ENCODE results near the gene PCDHA10. TPM values are rescaled to one million over a fixed set of nuclear protein-coding genes. Genes with fewer than 3 reads are reported as not detected.

Gene PCDHA10
- total RNA-seq, 2 donors from 2014 or later, result 0.20 to 0.24 TPM

DNA sequence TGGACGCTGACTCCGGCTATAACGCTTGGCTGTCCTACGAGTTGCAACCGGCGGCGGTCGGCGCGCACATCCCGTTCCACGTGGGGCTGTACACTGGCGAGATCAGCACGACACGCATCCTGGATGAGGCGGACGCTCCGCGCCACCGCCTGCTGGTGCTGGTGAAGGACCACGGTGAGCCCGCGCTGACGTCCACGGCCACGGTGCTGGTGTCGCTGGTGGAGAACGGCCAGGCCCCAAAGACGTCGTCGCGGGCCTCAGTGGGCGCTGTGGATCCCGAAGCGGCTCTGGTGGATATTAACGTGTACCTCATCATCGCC is 21.5 kb downstream of the PCDHA10 start:
- ATAC-seq, result no peak
- intact Hi-C loops (cut with DNase I, micrococcal nuclease), result no loop called here

DNA sequence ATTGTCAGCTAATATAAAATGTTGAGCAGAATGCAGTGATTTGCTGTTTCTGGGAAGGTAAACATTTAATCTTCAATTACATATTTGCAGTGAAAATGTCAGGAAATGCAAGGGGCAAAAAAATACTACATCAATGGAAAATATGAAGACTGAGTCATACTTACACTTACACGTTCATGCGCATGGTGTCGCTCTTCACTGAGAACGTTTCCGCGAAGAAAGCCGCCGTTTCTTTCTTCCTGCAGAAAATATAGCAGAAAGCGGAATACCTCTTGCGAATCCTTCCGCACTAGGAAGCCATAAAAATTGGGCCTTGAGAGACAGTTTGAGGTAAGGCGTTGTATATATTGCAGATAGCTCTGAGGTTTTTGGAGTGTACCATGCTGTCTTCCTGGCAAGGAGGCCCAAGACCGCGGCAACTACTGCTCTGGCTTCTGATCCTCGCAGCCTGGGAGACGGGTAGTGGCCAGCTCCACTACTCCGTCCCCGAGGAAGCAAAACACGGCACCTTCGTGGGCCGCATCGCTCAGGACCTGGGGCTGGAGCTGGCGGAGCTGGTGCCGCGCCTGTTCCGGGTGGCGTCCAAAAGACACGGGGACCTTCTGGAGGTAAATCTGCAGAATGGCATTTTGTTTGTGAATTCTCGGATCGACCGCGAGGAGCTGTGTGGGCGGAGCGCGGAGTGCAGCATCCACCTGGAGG is 26.3 kb downstream of the PCDHA10 start, which contains the start of gene PCDHA13:
Gene PCDHA13 (plus strand): TSS at position 236 of the 702 bp plus-strand sequence. CDS start 145 bp downstream, at position 381.
- ATAC-seq (no peak), DNase-seq (no peak)
- intact Hi-C loops (cut with DNase I, micrococcal nuclease), result no loop called here

More for the DNA sequence above, 21.5 kb downstream of the PCDHA10 start:
- no peak for DNase-seq

DNA sequence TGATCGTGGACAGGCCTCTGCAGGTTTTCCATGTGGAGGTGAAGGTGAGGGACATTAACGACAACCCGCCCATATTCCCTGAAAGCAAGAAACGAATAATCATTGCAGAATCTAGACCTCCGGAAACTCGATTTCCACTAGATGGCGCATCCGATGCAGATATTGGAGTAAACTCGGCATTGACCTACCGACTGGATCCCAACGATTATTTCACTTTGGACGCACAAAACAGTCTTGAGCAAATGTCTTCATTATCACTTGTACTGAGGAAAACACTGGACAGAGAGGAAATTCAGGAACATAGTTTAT is 26.8 kb downstream of the PCDHA10 start:
- intact Hi-C loops (cut with DNase I, micrococcal nuclease), result no loop called here
- DNase-seq (no peak), ATAC-seq (no peak)

DNA sequence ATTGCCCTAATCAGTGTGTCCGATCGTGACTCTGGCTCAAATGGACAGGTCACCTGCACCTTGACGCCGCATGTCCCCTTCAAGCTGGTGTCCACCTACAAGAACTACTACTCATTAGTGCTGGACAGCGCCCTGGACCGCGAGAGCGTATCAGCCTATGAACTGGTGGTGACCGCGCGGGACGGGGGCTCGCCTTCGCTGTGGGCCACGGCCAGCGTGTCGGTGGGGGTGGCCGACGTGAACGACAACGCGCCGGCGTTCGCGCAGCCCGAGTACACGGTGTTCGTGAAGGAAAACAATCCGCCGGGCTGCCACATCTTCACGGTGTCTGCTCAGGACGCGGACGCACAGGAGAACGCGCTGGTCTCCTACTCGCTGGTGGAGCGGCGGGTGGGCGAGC is 27.7 kb downstream of the PCDHA10 start:
- DNase-seq (no peak), ATAC-seq (no peak)
- intact Hi-C loops (cut with DNase I, micrococcal nuclease), result no loop called here

DNA sequence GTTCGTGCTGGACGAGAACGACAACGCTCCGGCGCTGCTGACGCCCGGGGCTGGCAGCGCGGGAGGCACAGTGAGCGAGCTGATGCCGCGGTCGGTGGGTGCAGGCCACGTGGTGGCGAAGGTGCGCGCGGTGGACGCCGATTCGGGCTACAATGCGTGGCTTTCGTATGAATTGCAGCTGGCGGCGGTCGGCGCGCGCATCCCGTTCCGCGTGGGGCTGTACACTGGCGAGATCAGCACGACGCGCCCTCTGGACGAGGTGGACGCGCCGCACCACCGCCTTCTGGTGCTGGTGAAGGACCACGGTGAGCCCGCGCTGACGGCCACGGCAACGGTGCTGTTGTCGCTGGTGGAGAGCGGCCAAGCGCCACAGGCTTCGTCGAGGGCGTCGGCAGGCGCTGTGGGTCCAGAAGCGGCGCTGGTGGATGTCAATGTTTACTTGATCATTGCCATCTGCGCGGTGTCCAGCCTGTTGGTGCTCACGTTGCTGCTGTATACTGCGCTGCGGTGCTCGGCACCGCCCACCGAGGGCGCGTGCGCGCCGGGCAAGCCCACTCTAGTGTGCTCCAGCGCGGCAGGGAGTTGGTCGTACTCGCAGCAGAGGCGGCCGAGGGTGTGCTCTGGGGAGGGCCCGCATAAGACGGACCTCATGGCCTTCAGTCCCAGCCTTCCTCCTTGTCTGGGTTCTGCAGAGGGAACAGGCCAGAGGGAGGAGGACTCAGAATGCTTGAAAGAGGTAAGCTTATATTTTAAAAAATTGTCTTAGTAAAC is 28.4 kb downstream of the PCDHA10 start:
- intact Hi-C loops (cut with DNase I, micrococcal nuclease), result no loop called here
- no peak for ATAC-seq

DNA sequence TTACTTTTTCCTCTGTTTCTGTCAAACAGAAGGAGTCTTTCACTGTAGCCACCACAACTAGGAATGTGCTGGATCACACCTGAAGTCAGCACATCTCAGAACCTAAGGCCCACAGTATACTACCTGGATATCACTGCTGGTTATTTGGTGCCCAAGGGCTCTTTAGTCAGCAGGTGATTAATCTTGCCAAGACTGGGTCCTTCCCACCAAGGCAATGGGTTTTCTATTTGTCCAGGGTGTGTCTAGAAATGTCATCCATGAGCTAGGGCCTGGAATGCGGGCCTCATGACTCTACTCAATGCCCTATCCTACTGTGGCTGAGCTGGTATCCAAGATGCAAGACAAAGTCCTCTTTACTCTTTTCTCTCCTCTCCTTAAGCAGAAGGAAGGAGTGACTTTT is 60.6 kb downstream of the PCDHA10 start:
- intact Hi-C loops (cut with DNase I, micrococcal nuclease), result no loop called here
- no peak for DNase-seq
- no peak for ATAC-seq

More for the DNA sequence above, 28.4 kb downstream of the PCDHA10 start:
- no peak for DNase-seq

Other genes with a start within 250 kb of the PCDHA10 start
- 10 to 100 TPM; 35.5 to 65.7 TPM for gene CD14, start 222.7 kb upstream of the PCDHA10 start, total RNA-seq
- 10 to 100 TPM; 11.4 to 16.1 TPM for gene TMCO6, start 216.4 kb upstream of the PCDHA10 start, total RNA-seq
- 10 to 100 TPM; 88.1 to 89.3 TPM for gene NDUFA2, start 208.3 kb upstream of the PCDHA10 start, total RNA-seq
- 10 to 100 TPM; 60.4 to 77.4 TPM for gene IK, start 208.1 kb upstream of the PCDHA10 start, total RNA-seq
- 10 to 100 TPM; 38.2 to 46.3 TPM for gene WDR55, start 191.0 kb upstream of the PCDHA10 start, total RNA-seq
- gene DND1, start 182.3 kb upstream of the PCDHA10 start, total RNA-seq, result 1 to 10 TPM in 1 of 2 donors, under 1 TPM in 1; 0.78 to 1.0 TPM
- gene HARS1, start 164.5 kb upstream of the PCDHA10 start, total RNA-seq, result 10 to 100 TPM; 48.6 to 53.7 TPM
- gene HARS2, start 164.4 kb upstream of the PCDHA10 start, total RNA-seq, result 10 to 100 TPM; 37.6 to 38.9 TPM
- 10 to 100 TPM; 41.4 to 49.9 TPM for gene ZMAT2, start 155.4 kb upstream of the PCDHA10 start, total RNA-seq
- not detected for gene PCDHA1, start 69.8 kb upstream of the PCDHA10 start, total RNA-seq
- not detected for gene PCDHA2, start 61.0 kb upstream of the PCDHA10 start, total RNA-seq
- under 1 TPM; 0.06 to 0.28 TPM for gene PCDHA3, start 54.8 kb upstream of the PCDHA10 start, total RNA-seq
- gene PCDHA4, start 48.8 kb upstream of the PCDHA10 start, total RNA-seq, result 1 to 10 TPM in 1 of 2 donors, under 1 TPM in 1; 0.39 to 1.1 TPM
- gene PCDHA5, start 34.3 kb upstream of the PCDHA10 start, total RNA-seq, result under 1 TPM; 0.06 to 0.09 TPM
- under 1 TPM; 0.22 to 0.31 TPM for gene PCDHA6, start 27.9 kb upstream of the PCDHA10 start, total RNA-seq
- gene PCDHA7, start 21.6 kb upstream of the PCDHA10 start, total RNA-seq, result under 1 TPM; 0.17 to 0.27 TPM
- gene PCDHA8, start 14.7 kb upstream of the PCDHA10 start, total RNA-seq, result not detected
- under 1 TPM; 0.08 to 0.15 TPM for gene PCDHA9, start 7.5 kb upstream of the PCDHA10 start, total RNA-seq
- gene PCDHA11, start 13.1 kb downstream of the PCDHA10 start, total RNA-seq, result under 1 TPM; 0.08 to 0.09 TPM
- gene PCDHA12, start 19.4 kb downstream of the PCDHA10 start, total RNA-seq, result under 1 TPM; 0.08 to 0.18 TPM
- gene PCDHA13, start 26.2 kb downstream of the PCDHA10 start, total RNA-seq, result under 1 TPM in 1 of 2 donors, not detected in 1; 0.12 TPM
- under 1 TPM; 0.15 to 0.28 TPM for gene PCDHAC1, start 70.4 kb downstream of the PCDHA10 start, total RNA-seq
- gene PCDHAC2, start 110.6 kb downstream of the PCDHA10 start, total RNA-seq, result under 1 TPM; 0.47 to 0.58 TPM
- not detected for gene PCDHB1, start 195.5 kb downstream of the PCDHA10 start, total RNA-seq
- gene PCDHB2, start 238.7 kb downstream of the PCDHA10 start, total RNA-seq, result 1 to 10 TPM; 1.1 to 1.2 TPM
- gene PCDHB3, start 244.6 kb downstream of the PCDHA10 start, total RNA-seq, result 1 to 10 TPM in 1 of 2 donors, under 1 TPM in 1; 0.73 to 1.4 TPM